HG02938 (cell line): Measurements from ENCODE around the gene VSTM4.

Source experiments
- ATAC-seq: cut with Tn5 transposase; IDR thresholded peaks from one replicate; pipeline ENCODE4 v1.9.1; 2021; ENCODE audit warnings: mild to moderate bottlenecking, moderate library complexity; ENCODE audit not compliant: unreplicated experiment

The VSTM4 gene

GRCh38 chr10:49011756-49012155, 103.6 kb downstream of the VSTM4 start:
- ATAC-seq = no peak

GRCh38 chr10:49010865-49011264, 104.5 kb downstream of the VSTM4 start:
- no peak for ATAC-seq

GRCh38 chr10:49010295-49010694, 105.0 kb downstream of the VSTM4 start:
- ATAC-seq = no peak

- no peak for ATAC-seq
These were observed 105.9 kb downstream of the VSTM4 start for GRCh38 chr10:49009199-49009979.

GRCh38 chr10:49008505-49009198, 106.7 kb downstream of the VSTM4 start:
- no peak for ATAC-seq

- ATAC-seq = no peak
These were observed 107.2 kb downstream of the VSTM4 start for GRCh38 chr10:49008091-49008490.

- no peak for ATAC-seq
These were observed 108.2 kb downstream of the VSTM4 start for GRCh38 chr10:49007129-49007528.

GRCh38 chr10:49005270-49005669, 110.1 kb downstream of the VSTM4 start:
- ATAC-seq = no peak

GRCh38 chr10:49001870-49002672, 113.3 kb downstream of the VSTM4 start:
- no peak for ATAC-seq

GRCh38 chr10:49001402-49001801, 113.9 kb downstream of the VSTM4 start:
- no peak for ATAC-seq

GRCh38 chr10:49000437-49001398, 114.6 kb downstream of the VSTM4 start:
- no peak for ATAC-seq

GRCh38 chr10:48999346-48999745, 116.0 kb downstream of the VSTM4 start:
- no peak for ATAC-seq

- ATAC-seq = no peak
These were observed 119.0 kb downstream of the VSTM4 start for GRCh38 chr10:48996329-48996728.

- ATAC-seq = no peak
These were observed 121.7 kb downstream of the VSTM4 start for GRCh38 chr10:48993627-48994026.

- ATAC-seq = no peak
These were observed 125.1 kb downstream of the VSTM4 start for GRCh38 chr10:48990226-48990625.

GRCh38 chr10:48985621-48986158, 129.6 kb downstream of the VSTM4 start:
- ATAC-seq = no peak

GRCh38 chr10:48983648-48984351, 131.5 kb downstream of the VSTM4 start:
- ATAC-seq = no peak

GRCh38 chr10:48982584-48982983, 132.7 kb downstream of the VSTM4 start:
- no peak for ATAC-seq

GRCh38 chr10:48981310-48981907, 133.9 kb downstream of the VSTM4 start:
- no peak for ATAC-seq
